T follicular helper cell (primary cell): ENCODE measurements around the gene CREB5.

Experiments used
- DNase-seq: peaks from one replicate; pipeline ENCODE4 v3.0.0-alpha.2; 2020; ENCODE audit warnings: low read depth

CREB5 gene

DNA sequence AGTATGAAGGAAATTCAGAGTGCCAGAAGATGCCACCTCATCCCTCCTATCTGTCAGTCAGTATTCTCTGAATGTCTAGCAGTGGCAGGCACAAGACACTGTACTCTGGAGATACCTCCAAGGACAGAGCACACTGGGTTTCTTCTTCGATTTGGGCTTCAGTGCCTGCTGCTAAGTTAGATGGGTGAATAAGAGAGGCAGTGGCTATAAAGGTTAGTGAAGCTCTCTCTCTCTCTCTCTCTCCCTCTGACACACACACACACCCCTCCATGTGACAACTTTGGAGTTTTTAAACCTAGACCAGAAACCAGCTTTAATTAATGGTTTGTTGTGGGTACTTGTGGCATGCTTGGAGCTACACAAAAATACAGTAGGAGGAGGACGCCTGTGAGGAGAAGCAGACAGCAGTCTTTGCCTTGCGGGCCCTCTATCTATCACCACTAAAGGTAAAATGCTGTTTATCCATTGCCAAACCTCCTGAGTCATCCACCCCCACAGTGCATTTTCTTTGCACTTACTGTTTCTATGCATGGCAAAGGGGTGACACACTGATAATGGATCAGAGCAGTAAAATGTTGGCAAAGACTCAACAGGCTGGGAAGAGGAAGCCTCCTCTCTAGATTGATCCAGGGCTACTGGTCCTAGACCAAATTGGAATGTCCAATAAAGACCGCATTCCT, 443.4 kb downstream of the CREB5 start:
- no peak for DNase-seq

DNA sequence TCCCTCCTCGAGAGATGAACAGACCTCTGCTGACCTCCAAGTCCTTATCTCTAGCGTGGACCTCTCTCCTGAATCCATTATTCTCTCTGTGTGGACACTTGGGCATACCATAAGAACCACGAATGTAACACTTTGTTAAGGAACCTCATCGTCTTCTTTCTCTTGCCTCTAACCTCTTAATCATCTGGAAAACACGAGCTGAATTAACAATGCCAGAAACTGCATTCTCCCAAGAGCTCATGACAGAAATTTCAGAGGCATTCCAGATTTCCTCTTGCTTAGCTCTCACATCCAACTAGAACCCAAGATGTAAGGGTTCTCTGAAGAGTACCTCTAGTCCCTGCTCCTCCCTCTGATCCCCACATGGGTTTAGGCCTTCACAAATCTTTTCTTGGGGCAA, 444.3 kb downstream of the CREB5 start:
- DNase-seq, result no peak

DNA sequence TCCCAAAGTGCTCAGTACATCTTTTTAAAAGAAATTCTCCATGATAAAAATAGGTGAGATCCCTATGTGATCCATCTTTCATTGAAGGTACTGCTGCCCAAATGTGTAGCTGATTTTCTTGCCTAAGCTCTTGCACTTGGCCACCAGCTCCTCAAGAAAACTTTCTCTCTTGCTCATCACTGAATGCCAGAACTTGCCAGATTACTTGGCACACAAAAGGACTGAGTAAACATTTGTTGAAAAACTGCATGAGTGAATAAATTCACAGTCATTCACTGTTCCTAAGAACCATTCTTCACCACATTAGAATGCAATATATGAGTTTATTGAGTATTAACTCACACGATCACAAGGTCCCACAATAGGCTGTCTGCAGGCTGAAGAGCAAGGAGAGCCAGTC, 445.9 kb downstream of the CREB5 start:
- DNase-seq, result no peak

DNA sequence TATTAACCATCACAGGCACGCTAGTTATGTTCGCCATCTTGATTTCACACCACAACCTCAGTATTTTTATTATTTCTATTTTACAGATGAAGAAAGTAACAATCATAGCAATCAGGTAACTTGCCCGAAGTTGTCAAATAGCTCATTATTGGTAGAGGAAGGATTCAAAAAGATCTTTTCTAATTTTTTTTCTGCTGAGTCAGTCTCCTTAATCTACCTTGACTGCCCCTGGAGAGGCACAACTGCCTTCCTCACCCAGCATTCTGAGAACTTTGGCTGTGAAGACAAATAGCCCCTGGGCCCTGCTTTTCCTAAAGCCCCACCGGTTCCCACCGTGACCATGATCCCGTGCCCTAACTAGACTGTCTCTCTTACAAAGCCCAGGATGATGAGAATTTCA, 446.6 kb downstream of the CREB5 start:
- no peak for DNase-seq

DNA sequence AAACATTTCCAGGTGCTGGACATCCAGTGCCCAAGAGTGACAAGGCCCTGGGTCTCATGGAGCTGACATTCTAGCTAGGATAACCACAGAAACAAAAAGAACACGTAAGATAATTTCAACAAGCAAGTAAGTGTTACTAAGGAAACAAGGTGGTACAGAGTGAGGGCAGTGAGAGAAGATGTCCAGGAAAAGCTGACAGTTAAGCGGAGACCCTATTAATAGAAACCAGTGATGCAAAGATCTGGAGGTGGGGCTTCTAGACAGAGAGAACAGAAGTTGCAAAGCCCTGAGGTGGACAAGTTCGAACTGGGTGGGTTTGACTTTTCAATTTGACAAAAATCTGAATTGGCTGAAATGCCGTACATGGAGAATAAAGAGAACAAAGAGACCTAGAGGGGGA, 449.5 kb downstream of the CREB5 start:
- DNase-seq, result no peak

DNA sequence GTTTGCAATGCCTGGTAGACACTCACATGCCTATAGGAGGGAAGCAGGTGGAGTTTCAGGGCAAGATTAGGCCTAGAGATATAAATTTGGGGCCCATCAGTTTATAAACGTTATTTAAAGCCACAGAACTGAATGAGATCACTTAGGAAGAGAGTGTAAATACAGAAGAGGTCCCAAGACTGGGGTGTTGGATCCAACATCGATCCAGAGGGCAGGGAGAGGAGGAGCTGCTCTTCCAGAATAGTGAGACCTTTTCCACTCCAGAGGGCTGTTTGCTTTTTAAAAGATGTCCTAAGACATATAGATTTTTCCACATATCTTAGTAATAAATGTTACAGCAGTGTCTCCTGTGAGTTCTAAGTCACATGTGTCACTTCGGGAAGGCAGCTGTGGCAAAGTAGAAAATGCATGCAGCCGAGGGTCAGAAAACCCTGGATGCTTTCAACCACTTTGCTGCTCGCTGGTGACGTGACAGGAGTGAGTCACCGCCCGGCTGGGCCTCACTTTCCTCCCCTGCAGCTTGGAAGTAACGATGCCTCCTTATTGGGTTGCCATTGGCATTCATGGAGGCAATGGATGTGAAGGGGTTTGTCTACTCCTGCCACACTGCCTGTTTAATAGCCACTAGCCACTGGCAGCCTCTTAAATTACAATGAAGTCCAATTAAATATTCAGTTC, 450.4 kb downstream of the CREB5 start:
- no peak for DNase-seq

DNA sequence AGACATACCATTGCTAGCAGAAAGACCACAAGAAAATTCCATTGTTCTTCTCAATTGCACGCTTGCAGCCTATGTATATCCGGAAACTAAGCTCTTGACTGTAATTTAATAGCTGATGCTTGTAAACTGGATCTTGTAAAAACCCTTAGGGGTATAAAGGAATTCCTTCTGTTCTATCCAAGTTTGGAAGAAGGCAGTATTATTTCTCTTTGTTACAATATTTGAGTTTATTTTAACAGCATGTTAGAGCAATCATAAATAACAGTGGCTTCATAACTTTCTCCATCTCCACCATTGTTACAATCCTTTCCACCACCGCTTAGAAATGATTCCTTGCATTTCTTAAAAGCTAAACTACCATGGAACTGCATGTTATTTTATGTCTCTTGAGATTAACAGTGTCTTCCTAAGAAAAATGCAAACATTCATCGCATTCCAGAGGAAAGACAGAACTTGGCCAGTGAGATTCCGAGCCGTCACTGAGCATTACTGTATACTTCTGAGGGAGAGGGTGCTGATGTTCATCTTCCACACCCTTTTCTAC, 453.4 kb downstream of the CREB5 start:
- no peak for DNase-seq

DNA sequence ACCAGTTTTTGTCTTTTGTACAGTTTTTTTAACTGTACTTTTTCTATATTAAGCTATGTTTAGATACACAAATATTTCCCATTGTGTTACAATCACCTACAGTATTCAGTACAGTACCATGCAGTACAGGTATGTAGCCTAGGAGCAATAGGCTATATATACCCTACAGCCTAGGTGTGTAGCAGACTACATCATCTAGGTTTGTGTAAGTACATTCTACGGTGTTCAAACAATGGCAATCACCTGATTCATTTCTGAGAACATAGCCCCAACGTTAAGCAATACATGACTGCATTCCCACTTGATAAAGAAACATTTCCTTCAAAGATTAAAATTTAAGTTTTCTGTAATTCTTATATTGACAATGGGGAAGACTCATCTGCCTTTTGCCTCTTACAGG, 456.4 kb downstream of the CREB5 start:
- DNase-seq, result no peak

DNA sequence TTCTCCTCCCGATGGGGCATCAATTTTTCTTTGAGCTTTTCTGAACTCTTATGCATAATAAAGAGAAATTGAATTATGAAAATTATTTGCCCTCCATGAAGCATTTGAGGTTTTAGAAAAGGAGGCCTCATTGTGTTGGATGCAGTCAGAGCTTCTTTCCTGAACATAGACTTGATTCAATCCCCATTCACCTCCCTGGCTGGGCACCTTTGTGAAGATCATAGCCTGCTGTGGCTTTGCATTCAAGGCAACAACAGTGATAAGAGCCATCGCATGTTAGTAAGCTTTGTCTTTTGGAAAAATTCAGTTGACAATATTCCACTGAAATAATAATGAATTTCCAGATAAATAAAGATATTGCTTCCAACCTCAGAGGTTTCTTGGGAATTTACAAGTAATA, 458.8 kb downstream of the CREB5 start:
- no peak for DNase-seq

DNA sequence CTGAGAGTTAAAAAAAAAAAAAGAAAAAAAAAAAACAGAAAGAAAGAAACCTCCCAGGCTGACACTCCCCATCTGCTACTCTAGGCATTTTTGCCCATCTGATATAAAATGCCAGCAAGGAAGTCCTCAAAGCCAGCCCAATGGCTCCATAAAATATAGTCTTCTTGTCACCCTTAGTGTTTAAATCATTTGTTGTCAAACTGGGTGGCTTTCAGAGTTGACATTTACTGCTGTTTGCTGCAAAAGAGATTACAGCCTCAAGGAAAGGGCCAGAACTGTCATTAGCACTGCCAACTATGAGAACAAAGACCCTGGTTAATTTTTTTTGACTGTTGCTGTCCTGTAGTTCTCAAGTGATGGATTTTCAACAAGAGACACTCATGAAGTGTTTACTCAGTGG, 459.3 kb downstream of the CREB5 start:
- DNase-seq, result no peak

DNA sequence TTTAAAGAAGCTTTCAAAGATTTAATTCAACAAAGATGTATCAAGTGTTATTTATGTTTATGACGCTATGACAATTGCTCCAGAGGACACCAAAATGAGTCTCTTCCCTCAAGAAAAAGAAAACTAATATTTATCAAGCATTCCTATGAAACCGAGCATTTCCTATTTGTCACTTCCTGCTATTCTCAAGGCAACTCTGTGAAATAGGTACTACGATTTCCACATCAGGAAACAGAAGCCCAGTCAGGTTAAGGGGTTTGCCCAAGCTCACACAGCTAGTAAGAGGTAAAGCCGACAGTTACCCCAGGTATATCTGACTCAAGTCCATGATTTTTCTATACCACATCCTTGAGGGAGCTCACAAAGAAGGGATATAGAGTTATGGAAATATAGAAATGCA, 459.9 kb downstream of the CREB5 start:
- no peak for DNase-seq

DNA sequence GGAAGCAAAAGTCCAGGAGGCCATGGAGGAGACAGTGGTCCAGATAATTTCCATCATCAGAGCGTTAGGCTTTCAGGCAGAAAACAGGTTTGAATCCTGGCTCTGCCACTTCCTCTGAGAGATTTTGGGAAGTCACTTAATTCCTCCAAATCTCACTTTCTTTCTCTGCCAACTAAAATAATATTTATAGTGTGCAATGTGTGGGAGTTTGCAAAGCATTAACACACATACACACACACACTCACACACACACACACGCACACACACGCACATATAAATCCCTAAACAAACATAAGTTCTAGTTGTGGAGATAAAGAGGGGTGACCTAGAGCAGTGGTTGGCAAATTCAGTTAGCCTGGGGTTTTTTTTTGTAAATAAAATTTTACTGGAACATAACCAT, 461.0 kb downstream of the CREB5 start:
- DNase-seq, result no peak

DNA sequence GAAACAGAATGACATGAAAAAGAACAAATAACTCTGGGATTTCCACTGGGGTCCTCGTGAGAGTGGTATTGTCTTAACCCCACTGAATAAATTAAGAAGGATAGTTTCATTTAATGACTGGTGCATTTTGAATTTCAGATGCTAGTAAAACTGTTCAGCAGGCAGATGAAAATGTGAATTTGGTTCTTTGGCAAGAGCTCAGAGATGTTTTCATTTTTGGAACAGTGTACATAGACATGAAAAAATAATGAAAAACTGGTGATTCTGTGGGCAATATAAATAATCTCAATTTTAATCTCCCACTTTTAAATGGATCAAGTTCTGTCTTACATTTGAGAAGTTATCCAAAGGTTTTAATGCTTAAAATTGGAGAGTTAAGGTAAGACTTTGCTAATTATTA, 461.7 kb downstream of the CREB5 start:
- DNase-seq, result no peak
